HG02943 (cell line): ENCODE measurements around the gene WDR12.
"Not testable (repeated sequence)": the region's sequence is repeated elsewhere in the genome, so short reads cannot be mapped to it uniquely, and the experiment has no call there.

ENCODE experiments used
- ATAC-seq: cut with Tn5 transposase; IDR thresholded peaks from one replicate; pipeline ENCODE4 v1.9.1; 2021; ENCODE audit warnings: mild to moderate bottlenecking, low read depth, moderate library complexity; ENCODE audit not compliant: unreplicated experiment

Gene WDR12

GRCh38 chr2:202911512-202912341, at the start of gene WDR12, which contains the start of gene CARF:
Gene WDR12 (minus strand): TSS chr2:202911673. CDS start chr2:202911476, 197 bp downstream.
Gene CARF (plus strand): TSS chr2:202912275. CDS start chr2:202941903, 29,628 bp downstream.
- ATAC-seq = peak; percentile 71

DNA sequence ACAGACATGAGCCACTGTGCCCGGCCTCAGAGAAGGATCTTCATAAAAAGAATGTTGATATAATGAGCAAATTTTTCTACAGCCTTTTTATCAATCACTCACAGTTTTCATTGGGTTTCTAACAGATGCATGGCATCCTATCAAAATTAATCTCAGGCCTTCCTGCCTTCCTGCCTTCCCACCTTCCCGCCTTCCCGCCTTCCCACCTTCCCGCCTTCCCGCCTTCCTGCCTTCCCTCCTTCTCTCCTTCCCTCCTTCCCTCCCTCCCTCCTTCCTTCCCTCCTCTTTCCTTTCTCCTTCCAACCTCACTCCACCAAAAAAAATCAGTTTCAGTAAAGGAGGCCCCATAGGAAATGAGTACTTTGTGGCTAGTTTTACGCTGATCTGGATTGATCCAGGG, 49.1 kb upstream of the WDR12 start:
- ATAC-seq = no peak

GRCh38 chr2:202950592-202950991, 39.1 kb upstream of the WDR12 start:
- no peak for ATAC-seq

DNA sequence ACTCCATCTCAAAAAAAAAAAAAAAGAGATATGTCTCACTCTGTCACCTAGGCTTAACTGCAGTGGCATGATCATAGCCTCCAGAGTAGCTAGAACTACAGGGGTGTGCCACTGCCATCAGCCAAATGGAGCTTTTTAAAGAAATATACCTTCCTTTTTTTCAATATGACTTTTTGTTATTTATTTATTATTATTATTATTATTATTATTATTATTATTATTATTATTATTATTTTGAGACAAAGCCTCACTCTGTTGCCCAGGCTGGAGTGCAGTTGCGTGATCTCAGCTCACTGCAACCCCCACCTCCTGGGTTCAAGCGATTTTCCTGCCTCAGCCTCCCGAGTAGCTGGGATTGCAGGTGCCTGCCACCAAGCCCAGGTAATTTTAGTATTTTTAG, 37.9 kb upstream of the WDR12 start:
- not testable (repeated sequence) for ATAC-seq

- no peak for ATAC-seq
Measured at GRCh38 chr2:202945497-202945896, 34.0 kb upstream of the WDR12 start.

DNA sequence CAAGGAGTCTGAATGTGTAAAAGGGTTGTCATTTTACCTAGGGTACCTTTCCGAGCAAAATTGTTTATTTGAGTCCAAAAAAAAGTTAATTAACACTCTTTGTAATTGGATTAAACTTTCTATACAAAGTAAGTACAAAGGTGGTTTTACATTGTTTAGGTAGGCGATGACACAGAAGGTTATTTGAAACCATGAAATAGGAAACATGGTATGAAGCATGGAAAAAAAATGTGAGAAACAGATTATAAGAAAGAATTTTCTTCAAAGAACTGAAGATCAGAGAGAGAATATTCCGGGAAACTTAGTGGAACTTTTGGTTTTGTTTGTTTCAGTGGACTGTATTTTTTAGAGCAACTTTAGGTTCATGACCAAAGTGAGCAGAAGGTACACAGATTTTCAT, 33.3 kb upstream of the WDR12 start:
- no peak for ATAC-seq

DNA sequence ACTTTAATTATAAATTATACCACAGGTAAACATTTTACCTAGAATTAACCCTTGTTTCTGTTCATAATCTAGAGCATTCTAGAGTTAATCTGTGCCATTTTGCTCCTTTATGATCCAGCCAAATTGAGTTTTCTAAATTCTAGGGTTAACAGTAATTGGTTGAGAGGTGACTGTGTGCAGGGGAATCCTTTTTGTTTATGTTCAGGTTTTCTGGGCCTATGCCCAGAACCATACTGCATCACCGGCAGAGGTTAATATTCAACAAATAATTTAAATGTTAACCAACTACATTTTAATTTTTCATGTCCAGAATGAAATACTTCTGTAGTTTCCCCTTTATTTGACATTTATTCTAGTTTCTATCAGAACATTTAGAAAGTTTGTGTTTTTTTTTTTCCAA, 32.9 kb upstream of the WDR12 start:
- ATAC-seq = no peak

DNA sequence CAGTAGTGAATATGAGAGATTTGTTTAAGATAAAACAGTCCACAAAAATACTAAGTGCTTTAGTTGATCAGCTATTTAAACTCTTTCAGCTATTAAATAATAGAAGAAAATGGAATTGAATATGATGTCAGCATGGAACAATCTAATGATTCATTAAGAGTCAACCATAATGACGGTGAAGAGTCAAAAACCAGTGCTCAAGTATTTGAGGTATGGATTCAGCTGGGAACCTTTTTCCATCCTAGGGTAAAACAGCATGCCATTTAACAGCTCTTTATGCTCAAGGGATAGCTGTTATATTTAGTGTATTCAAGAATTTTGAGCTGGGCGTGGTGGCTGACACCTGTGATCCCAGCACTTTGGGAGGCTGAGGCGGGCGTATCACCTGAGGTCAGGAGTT, 30.3 kb upstream of the WDR12 start:
- ATAC-seq = no peak

DNA sequence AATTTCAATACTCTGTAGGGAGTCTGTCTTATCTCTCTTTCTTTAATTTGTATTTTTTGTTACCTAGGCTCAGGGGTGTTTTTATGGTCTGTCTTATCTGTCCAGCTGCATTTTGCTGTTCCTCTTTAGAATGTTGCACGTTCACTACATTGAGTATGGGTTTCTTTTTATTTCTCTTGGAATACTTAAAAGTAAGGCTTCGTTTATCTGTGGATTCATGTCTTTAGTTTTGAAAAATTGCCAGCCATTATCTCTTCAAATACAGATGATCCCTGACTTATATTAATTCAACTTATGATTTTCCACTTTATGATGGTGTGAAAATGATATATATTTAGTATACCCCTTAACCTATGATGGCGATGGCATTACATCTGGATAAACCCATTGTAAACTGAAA, 27.5 kb upstream of the WDR12 start:
- no peak for ATAC-seq

- ATAC-seq = no peak
Measured at GRCh38 chr2:202934456-202934855, 23.0 kb upstream of the WDR12 start.

DNA sequence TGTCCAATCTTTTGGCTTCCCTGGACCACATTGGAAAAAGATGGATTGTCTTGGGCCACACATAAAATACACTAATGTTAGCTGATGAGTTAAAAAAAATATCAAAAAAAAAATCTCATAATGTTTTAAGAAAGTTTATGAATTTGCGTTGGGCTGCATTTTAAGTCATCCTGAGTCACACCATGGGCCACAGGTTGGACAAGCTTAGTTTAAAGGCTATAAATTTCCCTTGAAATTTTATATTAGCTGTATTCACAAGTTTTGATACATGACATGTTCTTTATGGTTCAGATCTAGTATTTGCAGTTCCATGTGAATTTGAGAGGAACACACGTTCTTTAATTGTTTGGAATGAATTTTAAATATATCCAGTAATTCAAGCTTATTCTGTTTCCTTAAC, 22.5 kb upstream of the WDR12 start:
- ATAC-seq = no peak

DNA sequence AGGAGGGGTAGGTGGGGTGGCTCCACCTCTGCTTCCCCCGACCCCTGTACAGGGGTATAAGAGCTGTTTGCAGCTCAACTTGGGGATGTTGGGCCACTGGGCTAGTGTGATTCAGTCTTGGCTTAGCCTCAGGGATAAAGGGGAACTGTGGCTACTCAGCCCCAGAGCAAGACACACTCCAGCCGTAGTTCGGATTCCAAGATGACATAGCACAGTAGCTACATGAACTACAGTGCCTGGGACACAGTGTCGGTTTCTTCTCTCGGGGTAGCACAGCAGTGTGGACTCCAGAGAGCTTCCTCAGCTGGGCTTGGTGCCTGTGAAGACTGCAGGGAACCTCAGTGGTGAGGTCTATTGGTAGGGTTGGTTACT, 21.7 kb upstream of the WDR12 start:
- ATAC-seq = no peak

DNA sequence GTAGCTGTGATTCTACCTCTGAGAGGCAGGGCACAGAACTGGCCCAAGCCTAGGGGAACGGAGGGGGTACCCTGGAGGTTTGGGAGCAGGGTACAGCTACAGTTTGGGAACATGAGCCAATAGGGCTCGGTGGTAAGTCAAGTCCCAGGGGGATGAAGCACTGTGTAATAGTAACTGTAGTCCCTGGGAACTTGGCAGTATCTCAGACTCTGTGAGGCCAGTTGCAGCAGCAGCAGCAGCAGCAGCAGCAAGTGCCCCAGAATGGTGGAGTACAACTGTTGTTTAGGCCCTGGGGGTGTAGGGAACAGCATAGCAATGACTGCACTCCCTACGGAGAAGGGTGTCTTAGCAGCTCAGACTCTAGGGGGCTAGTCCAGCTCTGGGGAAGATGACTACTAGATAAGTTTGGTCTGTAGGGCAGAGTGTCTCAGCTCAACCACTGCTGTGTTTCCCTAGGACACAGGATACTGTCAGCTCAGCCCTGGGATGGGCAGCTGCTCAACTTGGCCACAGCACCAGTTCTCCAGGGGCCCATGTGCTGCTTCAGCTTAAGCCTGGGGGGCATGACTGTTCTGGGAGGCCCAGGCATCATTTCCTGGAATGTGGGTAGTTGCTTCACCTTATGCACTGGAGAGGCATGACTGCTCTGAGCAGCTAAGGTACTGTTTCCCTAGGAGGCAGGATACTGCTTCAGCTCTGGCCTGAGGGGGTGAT, 21.1 kb upstream of the WDR12 start:
- ATAC-seq = no peak

DNA sequence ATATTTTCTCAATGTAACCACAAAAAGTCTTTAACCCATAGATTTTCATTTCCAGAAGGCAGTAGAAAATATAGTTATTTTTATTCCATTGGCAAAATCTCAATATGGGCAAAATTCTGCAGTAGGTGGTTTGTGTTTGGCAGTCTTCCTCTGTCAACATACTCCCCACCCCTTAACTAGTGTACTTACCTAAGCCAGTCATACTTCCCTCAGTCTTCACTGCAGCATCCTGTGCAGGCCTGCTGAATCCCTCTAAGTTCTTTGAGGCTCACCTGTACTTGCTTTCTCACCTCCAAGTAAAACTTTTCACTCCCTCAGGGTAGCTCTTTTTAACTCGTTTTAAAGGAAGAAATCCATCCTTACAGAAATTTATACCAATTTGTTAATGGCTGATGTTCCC, 7.4 kb upstream of the WDR12 start:
- no peak for ATAC-seq

DNA sequence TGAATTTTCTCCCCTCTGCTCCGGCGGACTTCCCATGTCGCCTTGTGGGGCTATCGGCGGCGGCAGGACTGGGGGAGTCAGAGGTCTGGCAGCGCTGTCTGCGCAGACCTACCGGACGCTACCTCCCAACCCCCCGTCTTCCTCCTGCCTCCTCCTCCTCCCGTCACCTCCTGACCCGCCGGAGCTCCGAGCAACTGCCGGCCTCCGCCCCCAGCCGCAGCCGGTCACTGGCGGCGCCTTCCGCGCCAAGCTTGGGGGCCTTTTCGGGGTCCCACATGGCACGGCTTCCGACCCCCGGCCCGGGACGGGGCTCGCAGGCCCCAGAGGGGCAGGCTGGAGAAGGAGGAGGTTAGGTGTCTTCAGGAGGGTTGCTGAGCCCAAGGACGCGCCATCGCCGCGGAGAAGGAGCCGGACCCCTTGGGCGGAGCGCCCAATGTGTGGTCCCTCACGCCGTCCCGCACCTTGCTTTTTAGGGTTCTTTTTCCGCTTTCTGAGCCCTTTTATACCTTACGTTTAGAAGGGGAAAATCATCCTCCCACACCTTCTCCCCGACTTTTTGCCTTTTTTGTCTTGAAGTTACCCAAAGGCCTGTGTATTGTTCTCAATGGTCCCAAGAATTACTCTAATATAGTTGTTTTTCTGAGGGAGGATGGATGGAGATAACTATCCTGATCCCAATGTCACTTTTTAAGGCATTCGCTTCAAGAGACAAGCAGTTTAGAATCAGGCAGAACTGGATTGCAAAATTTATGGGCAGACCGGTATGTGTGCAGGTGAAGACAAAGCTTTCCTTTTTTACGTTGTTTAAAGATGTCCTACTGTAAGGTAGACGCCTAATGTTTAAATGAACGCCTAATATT, 1.1 kb upstream of the WDR12 start:
- ATAC-seq = peak; percentile 51

- peak; percentile 8 for ATAC-seq
Measured at GRCh38 chr2:202911203-202911511, 316 bp downstream of the WDR12 start.

DNA sequence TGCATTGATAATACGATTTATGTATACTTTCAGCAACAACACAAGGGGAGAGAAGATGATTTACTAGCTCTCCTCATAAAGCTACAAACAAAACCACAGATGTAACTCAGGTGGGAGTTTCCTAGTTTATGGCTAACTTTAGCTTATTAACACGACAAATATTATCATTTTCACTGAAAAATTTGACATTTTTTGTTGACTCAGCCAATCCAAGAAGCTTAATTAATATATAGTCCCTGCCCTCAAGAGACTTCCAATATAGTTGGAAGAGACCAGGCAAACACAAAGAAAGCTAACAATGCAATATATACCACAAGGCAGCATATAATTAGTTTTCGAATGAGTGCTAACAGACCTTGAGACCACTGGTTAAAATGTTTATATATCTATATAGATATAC, 775 bp downstream of the WDR12 start:
- ATAC-seq = no peak

DNA sequence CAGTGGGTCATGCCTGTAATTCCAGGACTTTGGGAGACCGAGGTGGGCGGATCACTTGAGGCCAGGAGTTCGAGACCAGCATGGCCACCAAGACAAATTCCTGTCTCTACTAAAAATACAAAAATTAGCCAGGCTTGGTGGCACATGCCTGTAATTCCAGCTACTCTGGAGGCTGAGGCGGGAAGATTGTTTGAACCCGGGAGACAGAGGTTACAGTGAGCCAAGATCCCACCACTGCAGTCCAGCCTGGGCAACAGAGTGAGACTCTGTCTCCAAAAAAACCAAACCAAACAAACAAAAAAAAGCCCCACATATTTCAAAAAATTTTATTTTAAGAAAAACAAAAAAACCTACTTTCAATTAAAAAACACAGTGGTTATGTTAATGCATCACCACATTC, 1.2 kb downstream of the WDR12 start:
- not testable (repeated sequence) for ATAC-seq

DNA sequence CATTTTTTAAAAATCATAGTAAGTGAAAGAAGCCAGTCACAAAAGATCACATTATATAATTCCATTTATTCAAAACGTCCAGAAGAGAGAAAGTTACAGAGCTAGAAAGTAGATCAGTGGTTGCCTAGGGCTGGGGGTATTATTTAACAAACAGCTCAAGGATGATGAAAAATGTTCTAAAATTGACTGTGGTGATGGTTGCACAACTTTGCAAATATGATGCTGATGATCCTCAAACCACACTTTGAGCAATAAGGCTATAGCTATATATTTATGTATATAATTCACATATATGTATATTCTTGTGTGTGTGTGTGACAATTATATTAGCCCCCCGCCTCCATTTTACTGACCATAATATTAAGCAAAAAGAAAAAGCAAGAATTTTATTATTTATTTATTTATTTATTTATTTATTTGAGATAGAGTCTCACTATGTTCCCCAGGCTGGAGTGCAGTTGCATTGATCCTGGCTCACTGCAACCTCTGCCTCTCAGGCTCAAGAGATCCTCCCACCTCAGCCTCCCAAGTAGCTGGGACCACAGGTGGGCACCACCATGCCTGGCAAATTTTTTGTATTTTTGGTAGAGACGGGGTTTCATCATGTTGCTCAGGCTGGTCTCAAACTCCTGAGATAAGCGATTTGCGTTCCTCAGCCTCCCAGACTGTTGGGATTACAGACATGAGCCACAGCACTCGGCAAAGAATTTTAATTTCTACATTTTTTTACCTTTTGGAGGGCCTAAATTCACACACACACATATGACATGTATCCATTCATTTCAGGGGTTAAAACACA, 1.9 kb downstream of the WDR12 start:
- ATAC-seq = no peak

DNA sequence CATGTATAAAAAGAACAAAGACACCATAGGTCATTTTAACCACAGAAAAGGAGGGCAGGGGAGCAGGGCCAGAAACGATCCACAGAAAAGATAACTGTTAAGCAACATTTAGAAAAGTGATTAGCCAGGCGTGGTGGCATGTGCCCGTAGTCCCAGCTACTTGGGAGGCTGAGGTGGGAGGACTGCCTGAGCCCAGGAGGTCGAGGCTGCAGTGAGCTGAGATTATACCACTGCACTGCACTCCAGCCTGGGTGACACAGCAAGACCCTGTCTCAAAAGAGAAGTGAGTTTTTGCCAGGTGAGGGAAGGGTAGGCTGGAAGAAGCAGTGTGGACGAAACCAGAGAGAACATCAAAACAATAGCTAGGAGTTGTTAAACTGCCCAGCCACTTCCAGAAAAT, 3.3 kb downstream of the WDR12 start:
- no peak for ATAC-seq
